Dedifferentiated amniotic fluid mesenchymal stem cell (primary cell): ENCODE data around the gene SDF2L1.
"Not testable (repeated sequence)": the region's sequence is repeated elsewhere in the genome, so short reads cannot be mapped to it uniquely, and the experiment has no call there.

ENCODE experiments used
- DNase-seq: peaks from one replicate; pipeline ENCODE4 v3.0.0-alpha.2; 2016; ENCODE audit errors: extremely low spot score

Gene SDF2L1

DNA sequence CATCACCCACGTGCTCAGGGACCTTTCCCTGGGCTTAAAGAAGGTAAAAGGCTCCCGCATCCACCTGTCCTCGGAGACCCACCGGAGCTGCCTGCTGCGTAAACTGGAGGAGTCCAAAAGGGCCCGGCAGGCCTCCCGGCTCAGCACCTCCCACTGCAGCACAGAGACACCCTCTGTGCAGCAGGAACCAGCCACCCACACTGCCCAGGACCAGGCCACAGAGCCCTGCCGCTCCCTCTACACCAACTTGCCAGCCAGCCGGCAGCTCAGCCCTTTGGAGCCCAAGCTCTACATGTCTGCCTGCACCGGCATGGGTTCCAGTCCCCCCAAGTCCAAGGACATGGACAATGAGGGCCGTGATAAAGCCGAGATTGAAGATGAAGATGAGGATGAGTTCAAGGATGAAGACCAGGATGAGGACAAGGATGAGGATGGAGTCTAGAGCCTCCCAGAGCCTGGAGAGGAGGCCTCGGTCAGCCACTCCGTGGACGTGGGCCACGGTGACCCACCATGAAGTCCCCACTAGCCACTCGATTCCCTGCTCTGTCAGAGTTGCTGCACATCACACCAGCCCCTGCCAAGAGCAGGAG lies 5.4 kb upstream of the SDF2L1 start:
- DNase-seq, result no peak

- DNase-seq, result not testable (repeated sequence)
Measured at GRCh38 chr22:21637450-21637849, 4.7 kb upstream of the SDF2L1 start.

DNA sequence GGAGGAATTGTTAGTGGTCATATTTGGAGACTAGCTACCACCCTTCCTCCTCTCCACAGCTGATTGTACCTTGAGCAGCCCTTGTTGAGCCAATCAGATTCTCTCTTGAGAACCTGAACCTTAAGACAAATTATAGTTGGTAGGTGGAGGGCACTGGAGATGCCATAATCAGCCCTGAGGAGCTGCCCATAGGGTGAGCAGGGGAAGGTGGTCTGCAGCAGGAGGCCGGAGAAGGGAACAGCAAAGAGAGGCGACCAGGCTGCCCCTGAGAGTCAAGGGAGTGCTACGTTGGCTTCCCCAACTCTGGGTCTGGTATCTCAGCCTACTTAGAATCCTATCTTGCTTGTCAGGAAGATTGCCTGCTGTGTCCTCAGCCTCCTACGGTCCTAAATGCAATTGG lies 2.7 kb upstream of the SDF2L1 start:
- no peak for DNase-seq

DNA sequence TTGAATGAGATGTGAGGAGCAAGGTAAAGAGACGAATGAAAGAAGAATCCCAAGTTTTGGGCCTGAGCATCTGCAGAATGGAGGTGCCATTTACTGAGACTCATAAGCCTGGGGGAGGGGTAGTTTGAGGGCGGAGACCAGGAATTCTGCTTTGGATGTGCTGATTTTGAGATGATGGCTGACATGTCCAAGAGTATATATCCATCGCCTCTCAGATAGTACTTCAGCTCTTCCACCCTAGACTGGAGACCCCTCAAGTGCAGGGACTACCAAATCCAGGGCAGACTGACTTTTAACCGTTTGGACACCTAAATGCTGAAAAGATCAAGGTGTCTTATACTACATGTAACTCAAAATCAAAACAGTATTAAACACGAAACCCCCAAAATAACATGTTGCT lies 1.3 kb upstream of the SDF2L1 start:
- no peak for DNase-seq

GRCh38 chr22:21641417-21641788 lies 699 bp upstream of the SDF2L1 start:
- DNase-seq, result no peak

- peak; percentile 25 for DNase-seq
Measured at GRCh38 chr22:21642584-21643448, 714 bp downstream of the SDF2L1 start.

GRCh38 chr22:21643533-21644357 lies 1.6 kb downstream of the SDF2L1 start:
- no peak for DNase-seq

DNA sequence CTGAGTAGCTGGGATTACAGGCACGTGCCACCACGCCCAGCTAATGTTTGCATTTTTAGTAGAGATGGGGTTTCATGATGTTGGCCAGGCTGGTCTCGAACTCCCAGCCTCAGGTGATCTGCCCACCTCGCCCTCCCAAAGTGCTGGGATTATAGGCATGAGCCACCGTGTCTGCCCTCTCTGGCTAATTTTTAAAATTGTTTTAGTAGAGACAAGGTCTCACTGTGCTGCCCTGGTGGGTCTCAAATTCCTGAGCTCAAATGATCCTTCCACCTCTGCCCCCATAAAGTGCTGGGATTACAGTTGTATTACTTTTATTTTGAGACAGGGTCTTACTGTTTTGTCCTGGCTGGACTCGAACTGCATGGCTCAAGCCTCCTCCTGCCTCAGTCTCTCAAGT lies 3.4 kb downstream of the SDF2L1 start:
- not testable (repeated sequence) for DNase-seq

DNA sequence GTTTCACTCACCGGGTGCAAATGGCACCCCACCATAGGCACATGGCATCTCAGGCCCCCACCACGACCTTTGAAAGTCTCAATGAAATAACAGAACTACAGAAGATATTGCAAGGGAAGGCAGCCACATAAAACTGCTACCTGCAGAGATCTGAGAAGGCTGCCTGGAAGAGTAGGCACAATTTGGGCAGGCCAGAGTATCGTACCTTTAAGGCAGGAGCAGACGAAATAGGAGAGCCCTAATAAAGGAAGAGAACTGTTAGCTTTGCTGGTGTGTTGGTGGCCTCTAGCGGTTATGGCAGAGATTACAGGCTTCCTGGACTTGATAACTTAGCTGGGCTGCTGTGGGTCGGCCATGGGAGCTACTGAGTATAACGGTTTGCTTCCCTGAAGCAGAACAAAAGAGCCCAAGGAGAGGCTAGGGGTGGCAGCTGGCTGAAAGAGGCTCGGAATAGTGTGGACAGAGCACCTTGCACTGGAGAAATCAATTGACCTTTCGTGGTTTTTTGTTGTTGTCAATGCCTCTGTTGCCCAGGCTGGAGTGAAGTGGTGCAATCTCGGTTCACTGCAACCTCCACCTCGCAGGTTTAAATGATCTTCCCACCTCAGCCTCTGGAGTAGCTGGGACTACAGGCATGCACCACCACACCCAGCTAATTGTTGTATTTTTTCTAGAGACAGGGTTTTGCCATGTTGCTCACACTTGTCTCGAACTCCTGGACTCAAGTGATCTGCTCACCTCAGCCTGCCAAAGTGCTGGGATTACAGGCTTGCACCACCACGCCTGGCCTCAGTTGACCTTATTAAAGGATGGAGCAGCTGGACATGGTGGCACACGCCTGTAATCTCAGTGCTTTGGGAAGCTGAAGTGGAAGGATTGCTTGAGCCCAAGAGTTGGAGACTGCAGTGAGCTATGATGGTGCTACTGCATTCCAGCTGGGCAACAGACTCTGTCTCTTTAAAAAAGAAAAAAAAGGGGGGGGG lies 4.8 kb downstream of the SDF2L1 start:
- peak; percentile 92 for DNase-seq

- no peak for DNase-seq
Measured at GRCh38 chr22:21650280-21650679, 8.2 kb downstream of the SDF2L1 start.

- no peak for DNase-seq
Measured at GRCh38 chr22:21650823-21651520, 8.9 kb downstream of the SDF2L1 start.

GRCh38 chr22:21651521-21652009 lies 9.5 kb downstream of the SDF2L1 start:
- no peak for DNase-seq

GRCh38 chr22:21652010-21652546 lies 10.0 kb downstream of the SDF2L1 start:
- DNase-seq, result peak; percentile 89

GRCh38 chr22:21652547-21653545 lies 10.7 kb downstream of the SDF2L1 start:
- DNase-seq, result no peak

- DNase-seq, result no peak
Measured at GRCh38 chr22:21657020-21657359, 14.9 kb downstream of the SDF2L1 start.

GRCh38 chr22:21657360-21658032 lies 15.4 kb downstream of the SDF2L1 start:
- no peak for DNase-seq

DNA sequence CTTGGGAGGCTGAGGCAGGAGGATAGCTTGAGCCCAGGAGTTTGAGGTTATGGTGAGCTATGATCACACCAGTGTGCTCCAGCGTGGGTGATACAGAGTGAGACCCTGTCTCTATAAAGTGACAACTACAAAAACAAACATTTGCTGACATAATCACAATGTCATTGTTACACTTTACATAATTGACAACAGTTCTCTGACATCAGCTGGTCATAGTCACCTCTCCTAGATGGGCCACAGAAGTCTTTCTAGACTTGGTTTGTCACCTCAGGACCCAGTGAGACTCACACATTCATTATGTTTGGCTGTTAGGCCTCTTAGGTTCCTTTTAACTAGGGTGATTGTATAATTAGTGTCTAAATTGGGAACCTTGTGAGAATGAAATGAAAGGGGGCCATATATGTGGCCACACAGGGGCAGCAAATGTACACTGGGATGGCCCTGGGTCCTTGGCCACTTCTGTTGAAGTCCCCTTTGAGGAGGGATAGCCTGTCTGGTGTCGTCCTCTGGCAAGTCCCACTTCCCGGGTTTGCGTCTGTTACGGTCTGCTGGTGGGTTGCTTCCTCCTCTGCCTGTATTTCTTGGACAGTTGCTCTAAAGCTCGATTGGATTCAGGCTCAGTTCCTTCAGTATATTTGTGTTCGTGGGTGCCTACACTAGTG lies 17.9 kb downstream of the SDF2L1 start:
- DNase-seq, result no peak

- no peak for DNase-seq
Measured at GRCh38 chr22:21660904-21661303, 18.8 kb downstream of the SDF2L1 start.
